HPDE6-E6E7 (cell line): Measurements from ENCODE around the gene CD2BP2.
"Not testable (repeated sequence)": the region's sequence is repeated elsewhere in the genome, so short reads cannot be mapped to it uniquely, and the experiment has no call there.

Source experiments
- DNase-seq: peaks from one replicate; pipeline ENCODE4 v3.0.0; 2011; ENCODE audit warnings: missing footprints; ENCODE audit errors: extremely low spot score

The CD2BP2 gene

GRCh38 chr16:30358990-30359870, 4.1 kb upstream of the CD2BP2 start:
- no peak for DNase-seq

GRCh38 chr16:30358577-30358936, 3.4 kb upstream of the CD2BP2 start:
- DNase-seq: no peak

DNA sequence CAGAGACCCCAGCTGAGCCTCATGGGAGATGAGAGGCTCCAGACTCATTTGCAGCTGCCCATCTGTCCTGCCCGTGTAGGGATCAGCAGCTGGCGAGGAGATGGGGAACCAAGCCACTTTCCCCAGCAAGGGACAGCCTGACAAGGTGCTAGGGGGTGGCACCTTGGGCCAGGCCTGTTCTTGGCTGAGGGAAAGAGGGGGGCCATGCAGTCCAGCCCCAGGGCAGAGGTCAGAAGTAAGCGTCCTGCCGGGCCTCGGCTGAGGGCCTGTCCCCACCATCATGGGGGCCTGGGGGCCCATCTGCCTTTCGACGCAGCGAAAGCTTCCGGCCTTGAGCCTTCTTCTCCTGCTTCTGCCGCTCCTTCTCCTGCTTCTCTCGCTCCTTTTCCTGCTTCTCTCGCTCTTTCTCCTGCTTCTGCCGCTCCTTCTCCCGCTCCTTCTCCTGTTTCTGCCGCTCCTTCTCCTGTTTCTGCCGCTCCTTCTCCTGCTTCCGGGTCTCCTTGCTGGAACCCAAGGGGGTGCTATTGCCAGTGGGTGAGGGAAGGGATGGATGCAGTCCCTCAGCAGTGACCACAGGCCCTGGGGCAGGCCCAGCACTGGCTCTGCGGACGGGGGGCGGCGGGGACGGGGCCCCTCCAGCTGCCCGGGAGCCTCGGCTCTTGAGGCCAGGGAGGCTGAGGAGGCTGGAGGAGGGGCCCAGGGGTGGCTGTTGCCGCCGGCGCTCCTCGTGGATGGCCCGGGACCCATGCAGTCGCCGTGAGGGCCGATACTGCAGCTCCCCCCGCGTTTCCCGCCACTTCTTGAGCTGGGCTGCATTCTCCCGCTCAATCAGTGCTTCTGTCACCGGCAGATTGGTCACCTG, 2.8 kb upstream of the CD2BP2 start:
- DNase-seq: no peak

GRCh38 chr16:30357085-30357714, 2.1 kb upstream of the CD2BP2 start:
- no peak for DNase-seq

GRCh38 chr16:30356401-30357084, 1.4 kb upstream of the CD2BP2 start:
- no peak for DNase-seq

DNA sequence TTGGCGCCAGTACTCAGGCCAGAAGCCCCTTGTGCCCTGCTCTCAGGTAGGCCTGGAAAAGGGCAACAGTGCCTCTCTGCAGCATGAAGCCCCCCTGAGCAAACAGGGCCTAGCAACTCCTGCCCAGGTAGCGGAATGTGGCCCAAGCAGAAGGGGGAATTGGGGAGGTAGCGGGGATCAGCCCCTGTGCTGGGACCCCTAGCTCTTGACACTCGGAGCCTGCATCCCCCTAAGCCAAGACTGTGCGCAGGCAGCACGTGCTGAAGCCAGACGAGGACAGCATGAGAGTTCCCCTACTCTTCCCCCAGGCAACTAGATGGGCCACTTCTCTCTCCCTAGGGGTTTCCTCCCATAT, 823 bp upstream of the CD2BP2 start:
- no peak for DNase-seq

DNA sequence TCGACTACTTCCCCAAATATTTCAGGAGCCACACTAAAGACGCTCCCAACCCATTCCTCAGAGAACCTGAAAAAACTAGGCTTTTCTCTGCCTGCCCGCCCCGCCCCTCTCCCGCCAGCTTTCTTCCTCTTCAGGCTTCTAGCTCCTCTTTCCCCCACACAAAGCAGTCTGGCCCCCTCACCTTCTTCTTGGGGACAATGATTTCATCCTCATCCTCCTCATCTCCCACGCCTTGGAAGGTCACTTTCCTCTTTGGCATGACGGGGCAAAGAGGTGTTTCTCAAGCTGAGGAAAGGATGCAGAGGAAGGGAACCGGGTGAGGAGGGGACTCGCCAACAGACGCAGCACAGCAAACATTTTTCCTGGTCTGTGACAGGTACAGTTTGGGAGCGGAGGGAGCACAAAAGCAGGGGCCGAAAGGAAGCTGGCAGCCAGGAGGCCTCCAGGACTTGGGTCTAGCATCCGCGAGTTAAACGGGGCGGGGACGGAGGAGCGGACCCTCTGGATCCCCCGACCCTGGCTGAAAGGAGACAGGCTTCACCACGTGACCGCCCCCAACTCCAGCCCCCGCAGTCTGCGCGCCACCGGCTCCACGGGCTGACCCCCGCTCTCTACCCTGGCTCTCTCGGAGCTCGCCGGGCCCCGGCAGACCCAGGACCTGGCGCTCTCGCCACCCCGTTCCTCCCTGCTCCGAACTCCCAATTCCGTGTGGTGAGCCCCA, 525 bp downstream of the CD2BP2 start:
- DNase-seq: no peak

DNA sequence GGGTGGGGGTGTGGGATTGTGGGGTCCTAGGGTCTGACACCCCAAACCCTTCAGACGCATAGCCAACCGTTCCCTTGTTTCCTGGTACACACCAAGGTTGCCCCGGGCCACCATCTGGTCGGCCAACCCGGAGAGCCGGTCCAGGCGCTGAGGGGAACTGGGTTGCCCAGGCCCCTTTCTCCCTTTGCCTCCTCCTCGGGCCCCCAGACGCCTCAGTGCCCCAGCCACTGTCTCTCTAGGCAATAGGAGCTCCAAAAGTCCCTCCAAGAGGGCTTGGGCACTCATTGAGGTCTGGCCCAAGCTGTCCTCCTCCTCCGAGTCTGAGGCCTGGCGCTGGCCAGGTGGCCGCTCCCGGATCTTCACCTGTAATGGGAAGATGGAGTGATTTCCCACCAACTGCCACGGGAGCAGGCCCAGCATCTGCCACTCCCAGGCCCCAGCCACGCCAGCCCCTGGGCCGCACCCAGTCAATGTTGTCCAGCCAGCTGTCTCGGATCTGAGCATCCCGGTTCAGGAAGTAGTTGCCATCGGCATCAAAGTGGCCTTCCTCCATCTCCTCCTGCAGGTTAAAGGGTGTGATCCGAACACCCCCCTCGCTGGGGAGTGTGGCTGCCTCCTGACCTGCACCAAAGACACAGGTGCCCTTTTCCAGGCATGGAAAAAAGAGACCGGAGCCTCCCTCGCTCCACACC, 1.5 kb downstream of the CD2BP2 start:
- no peak for DNase-seq

- DNase-seq: no peak
Measured at GRCh38 chr16:30352488-30353401, 2.4 kb downstream of the CD2BP2 start.

DNA sequence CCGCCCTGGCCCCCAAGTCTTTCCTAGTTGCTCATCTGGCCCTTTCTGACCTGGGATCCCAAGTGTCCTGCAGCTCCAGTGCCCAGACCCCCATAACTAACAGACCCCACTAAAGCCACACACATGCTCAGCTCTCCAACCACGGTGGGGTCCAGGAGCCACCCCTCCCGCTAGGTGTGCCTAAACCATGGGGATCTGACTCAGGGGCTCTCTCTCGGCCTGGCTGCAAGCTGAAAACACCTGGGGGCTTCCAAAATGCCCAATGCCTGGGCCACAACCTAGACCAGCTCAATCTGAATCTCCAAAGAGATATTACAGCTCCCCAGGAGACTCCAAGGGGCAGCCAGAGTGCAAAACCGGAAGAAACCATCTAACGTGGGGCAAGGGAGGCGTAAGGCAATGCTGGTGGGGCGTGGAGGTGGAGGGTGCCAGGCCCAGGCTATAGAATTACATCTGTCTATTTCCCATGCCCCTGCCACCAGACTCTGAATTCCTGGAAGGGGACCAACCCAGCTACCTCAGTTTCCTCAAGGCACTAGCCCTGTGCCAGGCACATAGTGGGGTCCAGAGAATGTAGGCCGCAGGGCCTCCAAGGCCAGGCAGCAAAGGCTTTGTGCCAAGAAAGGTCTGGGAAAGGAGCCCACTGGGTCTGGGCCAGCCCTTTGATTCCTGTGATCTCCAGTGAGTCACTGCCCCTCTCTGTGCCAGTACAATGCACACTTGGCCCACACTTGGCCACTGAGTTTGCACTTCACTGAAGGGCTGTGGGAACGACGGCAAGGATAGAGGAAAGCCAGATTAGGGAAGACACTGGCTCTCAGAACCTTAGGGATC, 3.3 kb downstream of the CD2BP2 start:
- DNase-seq: no peak

DNA sequence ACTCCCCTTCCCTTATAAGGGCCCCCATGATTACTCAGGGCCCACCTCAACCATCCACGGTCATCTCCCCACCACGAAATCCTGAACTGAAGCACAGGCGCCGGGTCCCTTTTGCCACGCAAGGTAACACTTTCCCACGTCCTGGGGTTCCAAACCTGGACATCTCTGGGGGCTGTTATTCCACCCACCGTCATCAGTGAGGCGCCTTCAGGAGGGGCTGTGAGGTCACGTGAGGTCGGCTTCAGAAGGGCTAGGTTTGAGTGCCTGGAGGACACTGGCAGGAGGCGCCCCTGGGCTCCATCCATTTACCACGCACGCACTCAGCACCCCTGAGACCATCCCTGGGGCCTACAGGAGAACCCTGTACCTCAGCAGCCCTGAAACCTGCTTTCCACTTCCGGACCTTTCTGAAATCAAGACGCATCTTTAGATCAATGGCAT, 4.1 kb downstream of the CD2BP2 start:
- DNase-seq: no peak

DNA sequence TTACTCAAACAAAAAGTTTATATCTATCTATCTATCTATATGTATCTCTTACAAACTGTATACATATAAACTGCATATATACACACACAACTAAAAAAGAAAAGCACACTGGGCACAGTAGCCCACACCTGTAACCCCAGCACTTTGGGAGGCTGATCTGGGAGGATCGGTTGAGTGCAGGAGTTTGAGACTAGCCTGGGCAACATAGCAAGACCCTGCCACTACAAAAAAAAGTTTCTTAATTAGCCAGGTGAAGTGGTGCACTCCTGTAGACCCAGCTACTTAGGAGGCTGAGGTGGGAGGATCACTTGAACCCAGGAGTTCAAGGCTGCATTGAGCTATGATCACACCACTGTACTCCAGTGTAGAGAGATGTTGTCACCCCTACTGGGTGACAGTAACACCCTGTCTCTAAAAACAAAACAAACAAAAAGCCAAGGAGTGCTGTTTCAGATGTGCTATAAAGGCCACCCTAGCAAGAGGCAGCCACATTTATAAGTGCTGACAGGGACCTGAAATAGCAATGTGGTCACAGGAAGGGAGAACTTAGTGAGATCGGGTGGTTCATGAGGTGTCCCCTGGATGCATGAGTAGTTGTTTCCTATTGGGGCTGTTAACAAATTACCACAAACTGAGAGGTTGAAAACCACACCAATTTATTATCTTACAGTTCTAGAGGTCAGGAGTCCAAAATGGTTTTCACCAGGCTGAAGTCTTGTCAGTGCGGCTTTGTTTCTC, 4.8 kb downstream of the CD2BP2 start:
- no peak for DNase-seq

- DNase-seq: no peak
Measured at GRCh38 chr16:30349675-30350074, 5.4 kb downstream of the CD2BP2 start.

DNA sequence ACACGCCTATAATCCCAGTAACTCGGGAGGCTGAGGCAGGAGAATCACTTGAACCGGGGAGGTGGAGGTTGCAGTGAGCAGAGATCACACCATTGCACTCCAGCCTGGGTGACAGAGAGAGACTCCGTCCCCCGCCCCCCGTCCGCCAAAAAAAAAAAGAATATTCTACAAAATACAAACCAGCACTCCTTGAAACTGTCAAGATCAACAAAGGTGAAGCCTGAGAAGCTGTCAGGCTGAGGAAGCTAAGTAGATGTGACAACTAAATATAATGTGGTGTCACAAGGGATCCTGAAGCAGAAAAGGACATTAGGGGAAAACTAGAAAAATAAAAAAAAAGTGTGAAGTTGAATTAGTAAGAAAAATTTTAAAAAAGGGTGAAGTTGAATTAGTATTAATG, 6.2 kb downstream of the CD2BP2 start:
- no peak for DNase-seq

DNA sequence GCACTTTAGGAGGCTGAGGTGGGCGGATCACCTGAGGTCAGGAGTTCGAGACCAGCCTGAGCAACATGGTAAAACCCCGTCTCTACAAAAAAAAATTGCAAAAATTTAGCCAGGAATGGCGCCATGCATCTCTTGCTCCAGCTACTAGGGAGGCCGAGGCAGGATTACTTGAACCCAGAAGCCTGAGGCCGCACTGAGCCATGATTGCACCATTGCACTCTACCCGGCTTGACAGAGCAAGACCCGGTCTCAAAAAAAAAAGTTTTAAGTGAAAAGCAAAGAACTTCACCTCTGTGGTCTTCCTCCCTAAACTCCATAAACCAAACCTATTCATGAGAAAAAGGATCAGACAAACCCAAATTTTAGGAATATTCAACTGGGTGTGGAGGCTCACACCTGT, 7.0 kb downstream of the CD2BP2 start:
- DNase-seq: no peak

- DNase-seq: no peak
Measured at GRCh38 chr16:30346286-30346685, 8.8 kb downstream of the CD2BP2 start.

- DNase-seq: not testable (repeated sequence)
Measured at GRCh38 chr16:30343491-30343820, 11.7 kb downstream of the CD2BP2 start.
